ENCODE results near the gene SOS1. TPM values are rescaled to one million over a fixed set of nuclear protein-coding genes. Genes with fewer than 3 reads are reported as not detected.

The SOS1 gene
- total and polyA plus RNA-seq, 2 donors (not counting 1 experiment from before 2014, with no cell fraction given): 18.2 to 58.1 TPM

GRCh38 chr2:38991899-38992298, 129.0 kb downstream of the SOS1 start:
- Histone ChIP-seq H3K36me3 (replicated peaks in 1 of 2; ENCODE audit: control extremely low read depth in 1 of 2, control insufficient read depth in 1 of 2, extremely low read depth in 1 of 2, insufficient read depth in 2 of 2, low read length in 1 of 2) (peaks cover 3 to 48% of the 10 kb centered on the region in 2 experiments), H3K79me2 (ENCODE audit: control insufficient read depth, insufficient read depth, low read length) (no peaks in the 10 kb centered on the region), H3K9ac (ENCODE audit: low read length) (no peak overlapping the region), H2AFZ (ENCODE audit: insufficient read depth, low read depth, low read length, poor library complexity, severe bottlenecking) (no peak overlapping the region), H3K27me3 (replicated peaks in 1 of 4; ENCODE audit: control extremely low read depth in 1 of 4, control insufficient read depth in 3 of 4, insufficient read depth in 4 of 4, low read length in 3 of 4) (no peaks in the 10 kb centered on the region), H3K4me1 (ENCODE audit: control insufficient read depth in 2 of 2, insufficient read depth in 2 of 2, low read length in 2 of 2) (no peaks in the 10 kb centered on the region), H4K20me1 (ENCODE audit: control insufficient read depth, insufficient read depth, low read length, poor library complexity, severe bottlenecking) (no peaks in the 10 kb centered on the region), H3K27ac (ENCODE audit: low read length in 2 of 2) (no peak overlapping the region), H3K4me2 (replicated peaks; ENCODE audit: low read depth, low read length, poor library complexity, severe bottlenecking) (no peak overlapping the region), H3K9me3 (ENCODE audit: control extremely low read depth in 1 of 3, control insufficient read depth in 2 of 3, insufficient read depth in 1 of 3, low read length in 2 of 3) (no peaks in the 10 kb centered on the region), H3K4me3 (ENCODE audit: control extremely low read depth in 1 of 5, extremely low read depth in 1 of 5, insufficient read depth in 1 of 5, low read depth in 2 of 5, low read length in 4 of 5) (no peak overlapping the region)
- DNase-seq: no peak
- POLR2A ChIA-PET: no interaction called here
- CTCF ChIA-PET: interaction anchor here (0.8 kb wide), 1 partner anchor 45 kb away, joined by 4 read pairs; no protein-coding TSS in a partner anchor
- intact Hi-C loops (cut with micrococcal nuclease): no loop called here
- ATAC-seq (ENCODE audit: low read depth): no peak
- H3K4me1 Mint-ChIP-seq: no peaks in the 10 kb centered on the region
- H3K4me3 Mint-ChIP-seq: no peak overlapping the region
- H3K27me3 Mint-ChIP-seq: no peaks in the 10 kb centered on the region
- H3K27ac Mint-ChIP-seq: no peak overlapping the region
- H3K9me3 Mint-ChIP-seq (ENCODE audit: insufficient read depth): no peaks in the 10 kb centered on the region
- TF ChIP-seq CTCF (IDR thresholded peaks at IDR 0.05): no peak
- TF ChIP-seq EZH2 (IDR thresholded peaks at IDR 0.05; ENCODE audit: borderline replicate concordance, insufficient read depth, low read depth, low read length, poor library complexity, severe bottlenecking): no peak
- WGBS (ENCODE audit: insufficient coverage): no CpG with 5 or more reads among the region's 2 CpGs

GRCh38 chr2:38988716-38989115, 132.1 kb downstream of the SOS1 start:
- ATAC-seq (ENCODE audit: low read depth) (no peak), DNase-seq (no peak)
- Histone ChIP-seq H4K20me1 (ENCODE audit: control insufficient read depth, insufficient read depth, low read length, poor library complexity, severe bottlenecking) (no peaks in the 10 kb centered on the region), H3K4me3 (ENCODE audit: control extremely low read depth in 1 of 5, extremely low read depth in 1 of 5, insufficient read depth in 1 of 5, low read depth in 2 of 5, low read length in 4 of 5) (no peak overlapping the region), H3K9ac (ENCODE audit: low read length) (no peak overlapping the region), H3K27me3 (replicated peaks in 1 of 4; ENCODE audit: control extremely low read depth in 1 of 4, control insufficient read depth in 3 of 4, insufficient read depth in 4 of 4, low read length in 3 of 4) (no peaks in the 10 kb centered on the region), H3K9me3 (ENCODE audit: control extremely low read depth in 1 of 3, control insufficient read depth in 2 of 3, insufficient read depth in 1 of 3, low read length in 2 of 3) (no peaks in the 10 kb centered on the region), H3K36me3 (replicated peaks in 1 of 2; ENCODE audit: control extremely low read depth in 1 of 2, control insufficient read depth in 1 of 2, extremely low read depth in 1 of 2, insufficient read depth in 2 of 2, low read length in 1 of 2) (peaks cover 3 to 51% of the 10 kb centered on the region in 2 experiments), H3K4me2 (replicated peaks; ENCODE audit: low read depth, low read length, poor library complexity, severe bottlenecking) (no peak overlapping the region), H3K4me1 (ENCODE audit: control insufficient read depth in 2 of 2, insufficient read depth in 2 of 2, low read length in 2 of 2) (no peaks in the 10 kb centered on the region), H3K79me2 (ENCODE audit: control insufficient read depth, insufficient read depth, low read length) (no peaks in the 10 kb centered on the region), H2AFZ (ENCODE audit: insufficient read depth, low read depth, low read length, poor library complexity, severe bottlenecking) (no peak overlapping the region), H3K27ac (ENCODE audit: low read length in 2 of 2) (no peak overlapping the region)
- ChIA-PET CTCF (interaction anchor here (1.3 kb wide), 1 partner anchor 9 kb away, joined by 3 read pairs; no protein-coding TSS in a partner anchor), POLR2A (no interaction called here)
- no peak overlapping the region for H3K27ac Mint-ChIP-seq
- H3K4me1 Mint-ChIP-seq: no peaks in the 10 kb centered on the region
- no peak overlapping the region for H3K4me3 Mint-ChIP-seq
- no peaks in the 10 kb centered on the region for H3K27me3 Mint-ChIP-seq
- no peak for TF ChIP-seq CTCF (IDR thresholded peaks at IDR 0.05)
- no peak for TF ChIP-seq EZH2 (IDR thresholded peaks at IDR 0.05; ENCODE audit: borderline replicate concordance, insufficient read depth, low read depth, low read length, poor library complexity, severe bottlenecking)
- intact Hi-C loops (cut with micrococcal nuclease): no loop called here
- H3K9me3 Mint-ChIP-seq (ENCODE audit: insufficient read depth): no peaks in the 10 kb centered on the region
- WGBS (ENCODE audit: insufficient coverage): no CpG with 5 or more reads among the region's 1 CpG

Data from B cell (primary cell).